GM18498 (cell line): ENCODE measurements around the gene CYP2A13.
"Not testable (repeated sequence)": the region's sequence is repeated elsewhere in the genome, so short reads cannot be mapped to it uniquely, and the experiment has no call there.

Source experiments
- ATAC-seq: cut with Tn5 transposase; IDR thresholded peaks from one replicate; pipeline ENCODE4 v1.9.1; 2021; ENCODE audit warnings: mild to moderate bottlenecking, moderate library complexity; ENCODE audit not compliant: unreplicated experiment

The CYP2A13 gene

DNA sequence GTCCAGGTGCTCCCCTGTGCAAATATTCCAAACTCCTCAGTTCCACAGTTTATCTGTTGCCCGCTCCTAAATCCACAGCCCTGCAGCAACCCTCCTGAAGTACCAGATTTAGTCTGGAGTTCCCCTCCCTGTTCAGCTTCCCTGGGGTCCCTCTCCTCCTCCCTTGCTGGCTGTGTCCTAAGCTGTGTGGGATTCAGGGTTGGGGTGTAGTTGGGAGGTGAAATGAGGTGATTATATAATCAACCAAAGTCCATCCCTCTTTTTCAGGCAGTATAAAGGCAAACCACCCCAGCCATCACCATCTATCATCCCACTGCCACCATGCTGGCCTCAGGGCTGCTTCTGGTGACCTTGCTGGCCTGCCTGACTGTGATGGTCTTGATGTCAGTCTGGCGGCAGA, at the start of gene CYP2A13:
TSS of gene CYP2A13 (plus strand) at position 301 of the 400 bp plus-strand sequence. CDS start at position 322, 21 bp downstream.
- no peak for ATAC-seq

- ATAC-seq = no peak
These were observed 48.4 kb upstream of the CYP2A13 start for GRCh38 chr19:41039806-41040205.

DNA sequence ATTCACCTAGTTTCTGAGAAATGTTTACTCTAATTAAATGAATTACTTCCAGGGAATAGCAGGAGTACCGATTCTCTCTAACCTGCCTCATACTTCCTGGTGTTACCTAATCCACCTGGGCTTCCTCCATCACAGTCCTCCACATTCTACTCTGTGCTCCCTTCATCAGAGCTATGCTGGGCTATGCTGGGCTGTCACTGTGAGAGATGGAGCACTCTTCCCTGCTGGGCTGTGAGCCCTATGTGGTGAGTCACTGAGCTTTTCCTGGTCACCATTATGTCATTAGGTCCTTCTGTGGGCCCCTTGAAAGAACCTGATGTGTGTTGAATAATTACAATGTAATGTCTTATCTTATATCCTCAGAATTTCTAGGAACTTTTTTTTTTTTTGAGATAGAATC, 43.2 kb upstream of the CYP2A13 start:
- ATAC-seq = not testable (repeated sequence)

GRCh38 chr19:41050426-41050825, 37.8 kb upstream of the CYP2A13 start:
- no peak for ATAC-seq

DNA sequence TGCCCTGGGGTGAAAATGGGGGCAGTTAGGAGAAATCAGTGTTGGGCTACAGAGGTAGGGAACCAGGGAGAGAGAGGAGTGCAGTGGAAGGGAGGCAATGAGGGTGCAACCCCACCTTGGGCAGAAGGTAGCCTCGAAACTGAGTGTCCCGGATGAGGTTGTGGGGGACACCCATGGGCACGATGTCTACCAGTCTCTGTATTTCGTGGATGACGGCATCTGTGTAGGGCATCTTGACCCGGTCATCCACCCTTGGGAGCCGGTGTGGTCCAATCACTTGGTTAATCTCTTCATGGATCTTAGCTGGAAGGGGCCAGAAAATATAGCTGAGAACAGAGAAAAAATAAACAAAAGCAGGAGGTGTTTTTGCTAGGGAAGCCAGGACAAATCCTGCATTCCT, 36.1 kb upstream of the CYP2A13 start:
- not testable (repeated sequence) for ATAC-seq

- not testable (repeated sequence) for ATAC-seq
These were observed 34.9 kb upstream of the CYP2A13 start for GRCh38 chr19:41053331-41053730.

- no peak for ATAC-seq
These were observed 23.2 kb upstream of the CYP2A13 start for GRCh38 chr19:41064974-41065569.

GRCh38 chr19:41076286-41076685, 12.0 kb upstream of the CYP2A13 start:
- ATAC-seq = no peak

DNA sequence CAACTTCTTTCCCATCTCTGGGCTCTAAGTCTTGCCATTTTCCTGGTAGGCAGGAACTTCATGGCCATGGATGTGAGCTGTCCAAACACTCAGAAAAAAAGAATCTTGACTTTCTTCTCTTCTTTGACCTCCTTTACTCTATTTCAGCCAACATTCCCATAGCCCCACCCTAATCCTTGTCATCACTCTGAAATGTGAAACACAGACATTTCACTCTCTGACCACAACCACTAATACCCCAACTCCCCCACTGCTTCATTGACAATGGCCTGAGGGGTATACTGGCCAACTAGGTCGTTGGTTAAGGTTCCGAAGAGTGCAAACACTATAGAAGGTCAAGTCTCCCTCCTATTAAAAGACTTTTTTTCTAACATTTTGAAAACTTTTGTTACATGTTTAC, 4.7 kb upstream of the CYP2A13 start:
- no peak for ATAC-seq

DNA sequence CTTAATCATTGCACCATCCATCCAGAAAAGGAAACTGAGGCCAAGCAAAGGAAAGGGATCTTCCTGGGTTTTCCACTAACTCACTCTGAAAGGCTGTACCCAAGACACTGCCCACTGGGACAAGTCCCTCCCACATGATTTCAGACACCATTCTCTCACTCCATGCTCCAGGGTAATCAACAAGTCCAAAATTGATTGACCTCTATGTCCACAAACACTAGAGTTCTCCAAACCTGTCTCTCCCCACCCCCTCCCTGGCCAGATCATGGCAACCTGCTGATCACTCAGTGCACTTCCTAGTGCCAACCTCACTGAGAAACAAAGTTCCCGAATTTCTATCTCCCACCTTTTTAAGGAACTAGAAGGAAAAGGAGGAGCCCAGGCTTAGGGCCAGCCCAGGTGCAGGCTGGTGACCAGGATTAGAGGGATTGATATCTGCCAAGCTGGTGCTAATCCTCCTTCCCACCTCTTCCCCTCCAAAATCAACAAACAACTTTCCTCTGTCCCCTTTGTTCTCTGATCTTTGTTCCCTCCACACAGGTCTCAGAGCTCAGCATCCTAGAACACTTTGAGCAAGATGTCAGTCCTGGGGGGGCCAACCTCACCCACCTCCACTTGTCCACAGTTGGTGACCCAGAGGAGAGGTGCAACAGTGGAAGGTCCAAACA, 2.4 kb upstream of the CYP2A13 start:
- no peak for ATAC-seq

GRCh38 chr19:41089959-41090358, 1.7 kb downstream of the CYP2A13 start:
- ATAC-seq = no peak

DNA sequence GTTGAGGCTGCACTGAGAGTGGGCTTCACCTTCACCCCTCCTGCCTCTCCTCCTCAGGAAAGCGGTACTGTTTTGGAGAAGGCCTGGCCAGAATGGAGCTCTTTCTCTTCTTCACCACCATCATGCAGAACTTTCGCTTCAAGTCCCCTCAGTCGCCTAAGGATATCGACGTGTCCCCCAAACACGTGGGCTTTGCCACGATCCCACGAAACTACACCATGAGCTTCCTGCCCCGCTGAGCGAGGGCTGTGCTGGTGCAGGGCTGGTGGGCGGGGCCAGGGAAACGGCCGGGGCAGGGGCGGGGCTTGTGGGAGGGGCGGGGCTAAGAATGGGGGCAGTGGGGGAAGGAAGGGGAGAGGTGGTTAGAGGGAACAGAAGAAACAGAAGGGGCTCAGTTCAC, 7.5 kb downstream of the CYP2A13 start:
- ATAC-seq = no peak

DNA sequence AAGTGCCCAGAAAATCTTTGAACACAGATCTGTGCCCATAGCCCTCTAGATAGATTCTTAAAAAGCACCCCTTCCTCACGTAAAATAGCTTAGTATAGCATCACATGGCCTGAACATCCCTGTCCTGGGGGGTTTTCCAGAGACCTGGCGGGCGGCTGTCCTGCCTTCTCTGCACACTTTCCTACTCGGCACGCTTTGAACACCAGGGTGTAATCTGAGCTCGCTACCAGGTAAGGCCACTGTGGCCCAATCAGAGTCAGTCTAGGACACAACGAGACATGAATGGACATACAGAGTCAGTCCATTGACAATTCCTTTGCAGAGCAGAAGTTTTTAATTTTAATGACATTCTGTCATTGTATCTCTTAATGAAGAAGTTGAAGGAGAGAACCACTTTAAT, 8.1 kb downstream of the CYP2A13 start:
- ATAC-seq = no peak

GRCh38 chr19:41097302-41097701, 9.1 kb downstream of the CYP2A13 start:
- no peak for ATAC-seq

DNA sequence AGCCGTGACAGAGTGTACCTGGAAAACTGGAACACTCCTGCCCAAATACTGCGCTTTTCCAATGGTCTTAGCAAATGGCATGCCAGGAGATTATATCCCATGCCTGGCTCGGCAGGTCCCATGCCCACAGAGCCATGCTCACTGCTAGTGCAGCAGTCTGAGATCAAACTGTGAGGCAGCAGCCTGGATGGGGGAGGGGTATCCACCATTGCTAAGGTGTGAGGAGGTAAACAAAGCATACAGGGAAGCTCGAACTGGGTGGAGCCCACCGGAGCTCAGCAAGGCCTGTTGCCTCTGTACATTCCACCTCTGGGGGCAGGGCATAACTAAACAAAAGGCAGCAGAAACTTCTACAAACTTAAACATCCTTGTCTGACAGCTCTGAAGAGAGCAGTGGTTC, 10.5 kb downstream of the CYP2A13 start:
- no peak for ATAC-seq

GRCh38 chr19:41102210-41102609, 14.0 kb downstream of the CYP2A13 start:
- not testable (repeated sequence) for ATAC-seq

DNA sequence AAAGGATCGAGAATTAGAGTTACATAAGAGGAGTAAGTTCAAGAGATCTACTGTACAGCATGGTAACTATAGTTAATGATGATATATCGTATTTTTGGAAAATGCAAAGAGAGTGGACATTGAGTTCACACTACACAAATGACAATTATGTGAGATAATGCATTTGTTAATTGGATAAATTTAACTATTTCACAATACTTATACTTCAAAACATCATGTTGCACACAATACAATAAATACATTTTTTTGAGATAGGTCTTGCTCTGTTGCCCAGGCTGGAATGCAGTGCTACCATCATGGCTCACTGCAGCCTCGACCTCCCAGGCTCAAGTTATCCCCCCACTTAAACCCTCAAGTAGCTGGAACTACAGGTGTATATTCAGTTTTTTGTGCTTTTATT, 17.9 kb downstream of the CYP2A13 start:
- no peak for ATAC-seq

DNA sequence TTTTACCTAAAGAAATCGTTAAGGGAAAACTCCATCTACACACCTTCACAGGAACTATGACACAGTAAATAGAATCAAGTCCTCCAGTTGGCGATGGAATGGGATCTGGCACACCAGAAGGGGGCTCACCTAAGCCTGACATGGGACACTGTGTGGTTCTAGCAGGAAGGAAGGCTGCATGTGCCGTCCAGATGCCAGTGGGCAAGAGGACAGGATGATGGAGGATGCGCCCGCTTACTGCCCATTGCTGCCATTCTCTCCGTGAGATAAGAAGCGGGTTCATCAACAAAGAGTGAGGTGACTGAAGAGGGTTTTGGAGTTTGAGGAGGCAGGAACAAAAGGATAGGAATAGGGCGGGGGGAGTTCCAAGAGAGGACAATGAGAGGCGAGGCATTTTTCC, 23.0 kb downstream of the CYP2A13 start:
- ATAC-seq = no peak

DNA sequence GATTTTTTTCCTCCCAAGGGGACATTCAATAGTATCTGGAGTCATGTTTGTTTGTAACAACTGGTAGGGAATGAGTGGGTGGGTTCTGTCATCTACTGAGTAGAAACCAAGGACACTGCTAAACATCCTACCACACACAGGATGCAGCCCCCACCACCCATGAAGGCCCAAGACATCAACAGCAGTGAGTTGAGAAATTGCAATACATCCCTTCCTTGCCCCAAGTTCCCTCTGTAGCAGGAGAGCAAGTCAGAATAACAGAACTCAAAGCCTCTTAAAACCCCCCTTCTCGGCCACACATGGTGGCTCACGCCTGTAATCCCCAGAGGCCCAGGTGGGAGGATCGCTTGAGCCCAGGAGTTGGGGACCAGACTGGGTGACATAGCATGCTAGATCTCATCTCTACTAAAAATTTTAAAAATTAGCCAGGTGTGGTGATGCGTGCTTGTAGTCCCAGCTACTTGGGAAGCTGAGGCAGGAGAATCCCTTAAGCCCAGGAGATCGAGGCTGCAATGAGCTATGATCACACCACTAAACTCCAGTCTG, 23.6 kb downstream of the CYP2A13 start:
- no peak for ATAC-seq

DNA sequence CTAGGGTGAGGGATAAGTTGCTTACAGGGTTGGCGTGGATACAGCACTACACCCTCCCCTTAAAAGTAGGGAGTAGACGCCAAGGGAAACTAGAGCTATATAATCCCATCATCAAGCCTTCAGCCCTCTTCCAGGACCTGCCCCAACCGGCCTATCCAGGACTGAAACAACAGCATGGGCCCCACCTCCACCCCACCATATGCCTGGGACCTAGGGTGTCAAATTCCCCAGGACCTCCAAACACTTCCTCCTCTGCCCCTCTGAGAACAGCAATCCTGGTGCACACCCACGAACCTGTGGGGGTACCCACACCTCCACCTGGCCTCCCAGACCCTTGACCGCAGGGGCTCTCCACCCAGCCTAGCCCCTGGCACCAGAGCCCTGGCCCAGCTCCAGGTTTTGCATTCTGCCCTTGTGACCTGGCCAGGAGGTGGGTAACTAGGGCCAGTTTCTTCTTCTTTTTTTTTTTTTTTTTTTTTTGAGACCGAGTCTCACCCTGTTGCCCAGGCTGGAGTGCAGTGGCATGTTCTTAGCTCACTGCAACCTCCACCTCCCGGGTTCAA, 24.6 kb downstream of the CYP2A13 start:
- ATAC-seq = no peak

GRCh38 chr19:41114132-41114531, 25.9 kb downstream of the CYP2A13 start, which contains the start of gene CYP2F1:
CYP2F1 (plus strand) TSS chr19:41114432; CDS start chr19:41116189, 1,757 bp downstream.
- no peak for ATAC-seq

DNA sequence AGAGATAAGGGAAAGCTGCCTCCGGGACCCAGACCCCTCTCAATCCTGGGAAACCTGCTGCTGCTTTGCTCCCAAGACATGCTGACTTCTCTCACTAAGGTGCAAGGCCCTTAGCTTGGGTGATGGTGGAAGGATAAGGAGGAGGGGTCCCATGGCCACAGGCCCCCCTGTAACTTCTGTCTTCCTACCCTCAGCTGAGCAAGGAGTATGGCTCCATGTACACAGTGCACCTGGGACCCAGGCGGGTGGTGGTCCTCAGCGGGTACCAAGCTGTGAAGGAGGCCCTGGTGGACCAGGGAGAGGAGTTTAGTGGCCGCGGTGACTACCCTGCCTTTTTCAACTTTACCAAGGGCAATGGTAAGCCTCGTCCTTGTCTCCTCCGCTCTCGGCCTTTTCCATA, 28.0 kb downstream of the CYP2A13 start:
- no peak for ATAC-seq
